A549 treated with CpdA at 1 μM for 4 hours (cell line): ENCODE data around the gene NR4A3. TPM values are rescaled to one million over a fixed set of nuclear protein-coding genes. Genes with fewer than 3 reads are reported as not detected.

Experiments
- total RNA-seq: library from RNA; stranded (reverse); fragments of 200-300 nt; extraction: Qiagen RNA extraction; gene quantifications from 5 replicates; pipeline ENCODE4 v1.2.3, GENCODE V29; 2022; ENCODE audit warnings: low read depth

The NR4A3 gene
- total RNA-seq: 2.0 to 3.0 TPM (median 2.6 TPM) in 5 replicates

GRCh38 chr9:99821396-99822108 is at the start of gene NR4A3:
Gene NR4A3, plus strand, starts transcription at chr9:99821885. Its CDS starts 6,158 bp downstream, at chr9:99828043.

DNA sequence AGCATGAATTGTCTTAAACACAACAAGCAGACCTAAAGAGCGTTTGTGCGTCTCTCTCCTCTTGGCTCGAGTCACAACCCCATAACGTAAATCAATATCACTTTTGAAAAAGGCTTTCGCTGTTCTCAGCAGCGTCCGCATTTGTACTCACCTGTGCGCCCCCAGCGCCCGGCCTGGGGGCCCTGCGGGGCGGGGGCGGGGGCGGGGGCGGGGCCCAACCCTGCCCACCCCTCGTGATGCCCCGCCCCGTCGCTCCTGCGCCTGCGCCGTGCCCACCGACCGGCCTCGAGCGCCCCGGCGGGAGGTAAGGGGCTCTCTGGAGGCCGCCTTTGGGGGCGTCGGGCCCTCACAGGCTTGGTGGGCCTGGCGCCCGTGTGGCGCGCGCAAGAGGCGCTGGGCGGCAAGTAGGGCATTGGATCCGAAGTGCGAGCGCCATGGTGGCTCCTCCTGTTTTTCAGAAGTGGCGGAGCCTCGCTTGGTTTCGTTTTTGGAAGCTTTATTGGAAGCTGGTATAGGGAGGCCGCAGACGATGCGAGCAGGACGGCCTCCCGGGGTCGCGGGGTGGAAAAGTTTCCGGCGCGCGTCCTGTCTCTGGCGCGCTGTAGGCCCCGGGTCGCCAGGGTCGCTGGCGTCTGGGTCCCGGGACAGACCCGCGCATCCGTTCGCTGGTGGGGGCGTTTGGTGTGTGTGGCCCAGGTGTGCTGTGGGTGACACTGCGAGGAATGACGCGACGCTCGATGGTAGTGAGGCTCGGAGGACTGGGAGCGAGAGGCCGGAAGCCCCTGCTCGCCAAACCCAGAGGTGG is 84.9 kb downstream of the NR4A3 start, which contains the start of gene STX17:
STX17 (plus strand) TSS at position 252 of the 805 bp plus-strand sequence. CDS start 8,586 bp downstream, outside the sequence.

Other genes starting within 250 kb of the NR4A3 start
- 7.4 to 13.6 TPM (median 8.8 TPM) in 5 replicates for gene STX17, start 84.8 kb downstream of the NR4A3 start, total RNA-seq